HG03354 (cell line): Measurements from ENCODE around the gene ASTN2.

Experiments
- ATAC-seq: cut with Tn5 transposase; IDR thresholded peaks from one replicate; pipeline ENCODE4 v1.9.1; 2021; ENCODE audit warnings: mild to moderate bottlenecking; ENCODE audit not compliant: unreplicated experiment, poor library complexity, severe bottlenecking

ASTN2 gene

DNA sequence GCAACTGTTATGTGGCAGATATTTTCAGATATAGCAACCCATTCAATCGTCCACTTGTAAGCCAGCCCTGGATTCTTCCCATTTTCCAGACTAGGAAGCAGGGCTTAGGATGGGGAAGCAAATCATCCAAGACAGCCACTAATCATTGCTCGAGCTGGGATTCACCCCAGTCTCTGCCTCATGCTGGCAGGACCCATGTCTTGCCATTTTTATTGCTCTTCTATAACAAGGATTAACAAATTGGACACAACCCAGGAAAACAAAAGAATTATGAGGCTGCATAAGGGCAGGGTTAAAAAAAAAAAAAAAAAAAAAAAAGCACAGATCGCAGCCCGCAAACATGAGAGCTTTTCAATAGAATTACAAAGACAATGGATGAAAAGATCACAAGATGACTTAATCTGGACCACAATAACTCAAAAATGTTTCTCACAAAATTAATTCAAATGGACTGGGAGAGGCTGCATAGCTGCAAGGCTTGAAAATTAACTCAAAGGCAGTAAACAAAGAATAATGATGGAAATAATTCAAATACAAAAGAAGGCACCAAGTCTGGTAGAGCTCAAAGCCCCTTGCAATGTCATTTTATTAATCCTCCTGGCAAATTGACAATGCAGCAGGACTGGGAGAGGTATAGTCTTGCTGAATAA lies 40.7 kb downstream of the ASTN2 start:
- ATAC-seq: no peak

DNA sequence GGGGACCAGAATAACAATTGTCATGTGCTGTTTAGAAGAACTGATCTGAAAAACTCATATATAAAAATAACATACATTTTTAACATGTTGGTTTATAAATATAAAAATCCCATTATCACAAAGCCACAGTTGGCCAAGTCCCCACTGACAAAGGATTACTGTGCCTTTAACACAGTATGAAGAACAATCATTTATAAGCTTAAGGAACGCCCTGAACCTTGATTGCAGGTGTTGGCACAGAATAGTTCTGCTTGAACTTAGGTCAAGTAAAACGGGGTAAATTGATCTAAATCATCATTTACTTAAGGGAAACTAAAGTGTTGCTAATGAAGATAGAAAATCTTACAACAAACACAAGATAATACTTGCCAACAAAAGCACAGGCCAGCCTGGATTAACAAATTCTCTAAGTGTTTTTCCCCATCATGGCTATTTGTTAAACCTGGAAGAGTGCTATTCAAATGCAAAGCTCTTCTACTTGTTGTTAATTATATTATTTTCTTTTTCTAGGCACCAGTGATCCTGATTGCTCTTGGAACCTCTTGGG lies 46.1 kb downstream of the ASTN2 start:
- no peak for ATAC-seq

DNA sequence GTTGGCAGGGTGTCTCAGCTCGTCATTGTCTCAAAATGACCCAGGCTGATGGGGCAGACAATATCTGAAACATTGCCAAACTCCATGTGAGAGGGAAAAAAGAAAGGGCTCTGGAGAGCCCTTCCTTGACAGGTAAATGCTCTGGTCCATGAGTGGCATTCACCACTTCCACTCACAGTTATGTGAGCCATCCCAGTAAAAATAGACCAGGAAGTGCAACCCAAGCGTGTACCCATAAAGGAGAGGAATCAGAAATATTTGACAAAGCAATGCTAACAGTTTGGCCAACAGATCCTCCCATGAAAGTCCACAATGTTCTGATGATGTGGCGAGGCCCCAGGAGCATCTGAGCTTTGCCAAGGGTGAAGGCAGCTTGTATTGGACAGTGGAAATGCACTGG lies 49.4 kb downstream of the ASTN2 start:
- ATAC-seq: no peak

DNA sequence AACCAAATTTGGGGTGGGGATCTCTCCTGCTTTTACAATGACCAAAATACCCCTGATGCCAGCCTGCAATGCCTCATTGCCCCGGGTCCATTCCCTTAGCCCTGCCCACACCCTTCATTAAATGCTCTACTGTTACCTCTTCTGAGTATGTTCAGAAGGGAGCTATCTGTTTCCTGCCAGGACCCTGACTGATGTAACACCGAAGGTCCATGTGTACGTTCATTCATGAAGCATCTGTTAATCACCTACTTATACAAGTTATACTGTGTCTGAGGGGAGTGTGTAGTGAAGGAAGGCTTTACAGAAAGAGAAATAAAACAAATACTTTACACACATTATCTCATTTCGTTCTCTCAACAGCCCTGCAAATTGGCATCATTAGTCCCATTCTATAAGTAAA lies 51.9 kb downstream of the ASTN2 start:
- ATAC-seq: no peak

DNA sequence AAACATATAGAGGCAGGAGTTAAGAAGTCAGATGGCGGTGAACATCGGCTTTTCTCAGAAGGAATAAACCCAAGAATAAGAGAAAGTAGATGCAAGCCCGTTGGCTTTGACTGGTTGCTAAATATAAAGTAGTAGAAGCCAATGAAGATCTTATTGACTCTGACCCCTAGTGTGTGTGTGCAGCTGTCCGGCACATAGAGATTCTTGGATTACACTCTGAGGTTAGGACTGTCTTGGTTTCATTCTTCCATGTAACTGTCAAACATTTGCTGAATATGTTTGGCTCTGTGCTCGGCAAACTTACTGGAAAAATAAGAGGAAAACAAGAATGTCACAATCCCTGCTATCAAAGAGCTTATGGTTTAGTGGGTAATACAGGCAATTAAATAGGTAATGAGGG lies 54.9 kb downstream of the ASTN2 start:
- no peak for ATAC-seq

DNA sequence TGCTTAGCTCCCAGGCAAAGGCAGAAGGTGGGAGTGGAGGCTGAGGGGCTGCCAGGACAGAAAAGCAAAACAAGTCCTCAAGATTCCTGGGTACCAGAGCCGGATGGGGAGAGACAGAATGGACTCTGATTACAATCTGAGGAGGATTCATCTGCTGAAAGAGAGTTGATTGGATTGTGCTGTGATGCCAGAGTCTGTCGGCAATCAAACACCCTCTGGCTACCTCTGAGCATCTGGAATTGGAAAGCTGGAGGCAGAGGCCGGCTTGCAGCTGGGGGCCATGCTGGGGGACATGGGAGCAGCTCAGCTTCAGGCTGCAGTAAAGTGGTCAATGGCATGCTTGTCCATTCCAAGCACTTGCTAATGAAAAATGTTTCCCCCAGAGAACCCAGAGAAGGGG lies 59.3 kb downstream of the ASTN2 start:
- no peak for ATAC-seq

DNA sequence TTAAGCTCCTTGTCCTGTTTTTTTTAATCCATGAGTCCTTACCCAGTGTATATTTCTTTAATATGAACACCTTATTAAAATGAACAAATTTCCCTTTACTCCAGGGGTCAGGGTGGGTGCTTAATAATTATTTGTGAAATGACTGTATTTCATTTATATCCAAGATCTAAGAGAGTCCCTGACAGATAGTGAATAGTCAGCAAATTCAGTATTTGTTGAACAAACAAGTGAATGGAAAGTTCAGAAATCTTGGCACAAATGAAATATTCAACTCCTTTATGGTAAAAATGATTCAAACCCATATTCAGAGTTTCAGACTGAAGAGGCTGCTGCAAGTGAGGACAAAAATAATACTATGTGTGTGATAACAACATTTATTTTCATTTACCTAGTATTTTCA lies 59.9 kb downstream of the ASTN2 start:
- no peak for ATAC-seq

DNA sequence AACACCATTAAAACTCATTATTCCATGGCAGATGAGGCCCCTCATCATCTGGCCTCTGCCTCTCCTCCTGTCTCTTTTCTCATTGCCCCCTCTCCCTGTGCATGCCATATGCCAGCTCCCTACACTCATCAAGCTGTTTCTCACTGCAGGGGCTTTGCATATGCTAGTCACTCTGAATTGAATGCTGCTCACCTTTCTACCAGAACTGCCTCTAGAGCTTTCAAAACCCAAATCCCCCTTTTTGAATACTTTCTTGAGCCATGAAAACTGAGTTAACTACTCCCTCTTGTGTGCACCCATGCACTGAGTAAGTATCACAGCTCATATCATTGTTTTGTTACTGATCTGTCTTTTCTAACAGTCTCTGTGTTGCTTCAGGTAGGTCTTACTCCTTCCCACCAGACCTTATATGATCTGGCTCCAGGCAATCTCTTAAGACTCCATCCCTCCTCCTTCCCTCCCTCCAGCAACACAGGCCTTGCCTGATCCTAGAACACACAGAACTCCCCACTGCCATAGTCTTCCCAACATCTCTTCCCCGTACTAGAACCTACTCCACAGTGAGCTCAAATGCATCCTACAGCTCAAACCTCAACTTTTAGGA lies 60.5 kb downstream of the ASTN2 start:
- no peak for ATAC-seq

DNA sequence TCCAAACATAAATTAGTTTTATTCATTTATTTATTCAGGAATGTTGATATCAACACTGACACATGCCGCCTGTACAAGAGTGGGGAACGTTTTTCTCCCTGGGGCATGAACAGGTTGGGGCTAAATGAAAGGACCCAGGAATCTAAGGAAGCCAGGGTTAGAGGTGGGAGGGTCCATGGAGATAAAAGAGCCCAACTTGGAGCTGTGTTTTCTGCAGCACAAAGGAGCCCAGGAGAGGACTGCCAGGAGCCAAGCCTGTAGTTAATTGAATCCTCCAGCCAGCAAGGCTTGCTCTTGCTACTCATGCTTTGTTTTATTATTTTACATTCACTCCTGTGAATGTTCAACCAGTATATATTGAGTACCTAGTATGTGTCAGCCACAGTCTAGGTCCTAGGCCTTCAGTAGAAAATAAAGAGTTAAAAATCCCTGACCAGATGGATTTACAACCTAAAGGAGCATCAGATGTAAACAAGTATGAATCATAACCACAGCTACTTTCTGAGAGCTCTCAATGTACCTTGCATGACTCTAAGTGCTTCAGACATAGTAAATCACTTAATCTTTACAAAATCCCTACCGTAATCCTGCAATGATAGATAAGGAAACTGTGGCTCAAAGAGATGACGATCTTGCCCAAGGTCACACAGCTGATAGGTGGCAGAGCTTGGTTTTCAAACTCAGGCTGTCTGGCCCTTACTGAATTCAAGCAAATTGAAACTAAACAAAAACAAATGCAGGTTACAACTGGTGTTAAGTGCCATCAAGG lies 69.8 kb downstream of the ASTN2 start:
- ATAC-seq: no peak

DNA sequence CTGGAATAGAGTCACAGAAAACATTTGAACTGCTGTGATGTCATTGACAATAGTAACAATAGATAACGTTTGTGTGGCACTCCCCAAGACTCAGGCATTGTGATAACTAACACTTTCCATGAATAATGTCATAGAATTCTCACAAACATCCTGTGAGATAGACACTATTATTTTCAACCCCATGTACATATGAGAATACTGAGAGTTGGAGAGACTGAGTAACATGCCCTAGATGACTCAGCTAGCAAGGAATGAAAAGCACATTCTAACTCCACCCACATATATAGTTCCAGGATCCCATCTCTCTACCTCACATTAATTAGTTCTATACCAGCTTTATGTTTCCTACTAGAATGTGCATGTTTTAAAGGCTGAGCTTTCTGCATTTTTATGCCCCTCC lies 71.4 kb downstream of the ASTN2 start:
- no peak for ATAC-seq

DNA sequence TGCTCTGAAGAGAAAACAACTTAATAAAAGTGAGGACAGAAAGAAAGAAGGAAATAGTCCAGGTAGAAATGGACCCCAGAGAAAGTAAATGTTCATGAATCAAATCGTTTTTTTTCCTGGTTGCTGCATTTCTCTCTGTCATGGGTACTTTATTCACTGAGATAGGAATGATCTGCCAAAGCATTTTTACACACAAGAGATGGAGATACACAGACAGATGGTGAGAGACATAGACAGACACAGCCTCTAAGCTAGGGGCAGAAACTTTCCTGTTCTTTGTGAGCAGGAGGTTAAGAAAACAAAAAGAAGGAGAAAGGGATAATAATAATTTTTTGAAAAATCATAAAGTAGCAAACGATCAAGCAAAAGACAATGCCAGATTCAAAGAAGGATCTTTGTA lies 73.7 kb downstream of the ASTN2 start:
- ATAC-seq: no peak

DNA sequence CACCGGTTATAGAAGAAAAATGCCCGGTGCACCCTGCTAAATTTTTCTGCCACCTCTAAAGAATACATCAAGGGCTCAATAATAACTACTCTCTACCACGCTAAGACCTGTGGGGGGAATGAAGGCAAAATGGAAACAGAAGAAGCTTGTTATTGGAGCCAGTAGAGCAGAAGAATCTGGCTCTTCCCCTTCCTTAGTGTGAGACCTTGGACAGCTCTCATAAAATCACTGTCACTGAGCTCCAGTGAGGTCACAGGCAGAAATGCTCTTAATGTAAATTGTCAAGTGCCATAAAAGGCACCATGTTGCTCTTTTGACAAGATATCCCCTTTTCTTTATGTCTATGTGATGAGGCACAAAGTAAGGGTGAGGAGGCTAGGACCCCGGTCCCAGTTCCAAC lies 74.4 kb downstream of the ASTN2 start:
- no peak for ATAC-seq

DNA sequence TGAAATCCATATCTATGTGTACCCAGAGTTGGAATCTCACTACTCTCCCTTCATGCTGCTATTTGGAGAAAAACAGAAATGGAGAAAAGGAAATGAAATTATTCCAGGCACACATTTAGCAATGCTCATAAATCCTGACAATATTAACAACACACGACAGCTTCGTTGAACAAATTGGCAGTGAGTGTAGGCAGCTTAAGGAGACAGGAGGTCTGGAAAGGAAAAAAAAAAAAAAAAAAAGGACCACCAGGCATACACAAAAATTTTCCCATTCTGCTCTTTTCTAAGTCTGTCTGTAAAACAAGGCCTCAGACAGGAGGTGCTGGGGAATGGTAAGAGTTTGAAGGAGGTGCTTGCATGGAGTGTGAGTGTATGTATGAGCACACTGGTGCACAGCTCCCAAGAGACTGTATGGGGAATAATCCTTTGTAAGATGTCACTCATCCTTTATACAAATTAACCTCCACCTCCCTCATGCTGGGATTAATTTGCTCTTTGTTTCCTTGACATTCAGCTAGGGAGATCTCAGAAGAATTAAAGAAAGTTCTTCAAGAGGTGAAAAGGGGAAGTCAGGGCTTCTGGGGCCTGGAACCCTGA lies 78.9 kb downstream of the ASTN2 start:
- no peak for ATAC-seq

DNA sequence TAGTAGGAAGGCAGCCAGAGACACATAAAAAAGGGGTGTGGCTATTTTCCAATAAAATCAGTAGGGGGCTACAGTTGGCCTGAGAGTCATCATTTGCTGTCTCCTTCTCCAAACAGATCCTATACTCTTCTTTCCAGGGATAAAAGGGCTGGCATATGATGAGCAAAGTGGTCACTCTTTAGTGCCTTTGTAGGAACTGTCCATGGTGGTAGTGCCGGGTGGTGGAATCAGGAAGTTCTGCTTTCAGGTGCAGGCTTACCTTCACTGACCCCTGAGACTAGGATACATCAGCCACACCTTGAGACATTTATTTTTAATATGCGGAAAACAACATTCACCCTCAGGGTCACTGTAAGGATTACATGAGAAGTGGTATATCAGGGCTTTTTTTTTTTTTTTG lies 80.8 kb downstream of the ASTN2 start:
- no peak for ATAC-seq

DNA sequence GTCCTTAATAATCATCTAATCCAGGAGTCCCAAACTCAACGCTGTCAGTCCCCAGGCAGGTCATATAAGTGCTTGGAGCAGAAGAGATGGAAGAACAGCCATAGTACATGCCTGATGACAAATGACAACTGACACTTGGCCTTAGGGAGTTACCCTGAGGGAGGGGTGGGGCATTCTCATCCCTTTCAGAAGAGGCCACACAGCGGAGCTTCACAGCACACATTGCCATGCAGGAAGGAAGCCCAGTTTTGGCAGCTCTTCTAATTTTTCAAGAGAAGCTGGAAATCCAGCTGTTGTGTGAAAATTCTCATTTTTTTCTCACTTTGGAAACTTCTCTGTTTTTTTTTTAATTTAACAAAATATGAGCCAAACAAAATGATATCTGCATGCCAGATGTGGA lies 89.0 kb downstream of the ASTN2 start:
- no peak for ATAC-seq

DNA sequence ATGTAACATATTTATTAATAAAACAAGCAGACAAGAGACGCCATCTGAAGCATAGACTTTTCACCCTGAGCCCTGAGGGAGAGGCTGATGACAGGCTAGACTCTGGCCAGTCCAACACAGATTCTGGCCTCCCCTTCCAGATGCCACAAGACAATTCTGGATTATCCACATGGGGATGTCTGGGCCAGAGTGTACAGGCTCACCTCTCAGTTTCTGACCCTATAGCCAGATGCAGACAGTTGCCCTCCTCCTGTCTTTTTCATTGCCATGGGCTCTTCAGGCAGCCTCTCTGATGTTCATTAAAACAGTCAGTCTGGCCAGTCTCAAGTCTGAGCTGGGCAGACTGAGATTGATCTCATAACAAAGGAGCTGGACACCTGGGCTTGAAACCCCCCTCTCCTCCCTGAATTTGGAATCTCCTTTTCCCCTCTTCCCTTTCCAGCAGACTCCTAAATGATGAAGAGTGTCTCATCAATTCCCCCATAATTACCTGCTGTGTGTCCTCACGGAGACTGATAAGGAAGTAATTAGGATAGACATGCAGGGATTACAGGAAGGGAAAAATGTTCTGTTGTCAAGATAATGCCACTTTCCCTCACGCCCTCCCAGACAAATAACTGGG lies 89.6 kb downstream of the ASTN2 start:
- no peak for ATAC-seq

DNA sequence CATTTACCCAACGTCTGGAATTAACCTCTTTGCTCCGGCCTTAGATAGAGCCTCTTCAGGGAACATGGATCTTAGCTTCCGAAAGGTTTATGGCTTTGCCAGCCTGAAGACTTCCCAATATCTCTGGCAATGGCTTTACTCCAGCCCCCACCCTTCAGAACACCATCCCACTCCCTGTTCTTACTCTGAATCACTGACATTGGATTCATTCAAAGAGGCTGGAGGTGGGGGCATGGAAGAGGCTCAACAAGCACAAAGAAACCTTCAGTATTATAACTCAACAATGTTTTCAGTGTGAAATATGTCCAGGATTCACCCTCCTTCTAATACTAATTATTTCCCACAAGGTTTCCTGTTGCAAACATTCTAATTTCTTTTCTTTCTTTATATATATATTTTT lies 91.5 kb downstream of the ASTN2 start:
- no peak for ATAC-seq

DNA sequence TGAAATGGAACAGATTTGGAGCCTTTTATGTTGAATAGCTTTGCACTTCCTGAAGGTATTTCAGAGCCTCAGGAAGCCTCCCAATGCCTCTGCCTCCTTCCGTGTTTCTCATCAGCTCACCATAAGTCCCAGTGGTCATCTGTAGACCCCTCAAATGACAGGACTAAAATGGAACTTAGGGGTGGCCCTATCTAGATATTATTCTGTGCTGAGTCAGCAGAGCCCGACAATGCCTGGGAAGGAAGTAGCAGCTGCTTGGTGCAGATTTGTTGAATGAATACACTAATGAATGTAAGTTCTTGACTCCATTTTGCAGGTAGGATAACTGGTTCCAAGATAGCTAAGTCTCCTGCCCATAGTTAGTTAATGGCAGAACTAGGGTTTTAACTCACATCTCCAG lies 97.7 kb downstream of the ASTN2 start:
- ATAC-seq: no peak

DNA sequence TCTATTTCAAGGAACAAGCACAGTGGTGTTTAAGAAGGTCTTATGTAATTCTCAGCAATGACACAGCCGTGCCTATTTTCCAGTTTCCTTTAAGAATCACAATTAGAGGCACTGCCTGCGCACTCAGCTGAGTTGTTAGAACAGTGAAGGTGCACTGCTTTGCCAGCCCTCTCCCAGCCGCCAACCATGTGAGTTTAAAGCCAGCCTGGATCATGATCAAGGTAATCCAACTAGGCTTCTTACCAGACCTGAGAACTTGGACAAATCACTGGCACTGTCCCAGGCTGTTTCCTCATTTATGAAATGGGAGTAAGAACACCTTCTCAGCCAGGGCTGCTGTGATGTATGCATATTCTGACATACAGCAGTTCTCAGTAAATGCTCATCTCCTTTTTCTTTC lies 99.6 kb downstream of the ASTN2 start:
- ATAC-seq: no peak

DNA sequence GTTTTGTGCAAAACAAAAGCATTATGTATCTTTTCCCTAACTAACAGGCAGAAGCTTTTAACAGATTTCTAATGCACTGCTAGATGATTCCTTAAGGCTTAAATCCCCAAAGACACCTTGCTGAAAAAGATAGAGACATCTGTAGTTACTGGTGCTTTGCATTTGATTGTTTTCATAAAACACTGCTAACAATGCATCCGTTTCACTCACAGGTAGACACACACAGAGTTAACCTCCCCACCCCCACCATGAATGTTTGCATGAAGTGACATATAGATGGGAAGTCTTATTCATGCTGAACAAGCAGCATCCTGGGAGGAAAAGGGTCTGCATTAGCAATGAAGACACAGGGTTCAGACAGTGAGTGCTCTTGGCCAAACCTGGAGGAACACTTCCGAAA lies 100.9 kb downstream of the ASTN2 start:
- no peak for ATAC-seq
